NCI-H345 (cell line): ENCODE measurements around the gene TCL1B.
"Not testable (repeated sequence)": the region's sequence is repeated elsewhere in the genome, so short reads cannot be mapped to it uniquely, and the experiment has no call there.

Source experiments
- DNase-seq: peaks from one replicate; lab custom pipeline; 2025; lab: John Stamatoyannopoulos, UW

The TCL1B gene

DNA sequence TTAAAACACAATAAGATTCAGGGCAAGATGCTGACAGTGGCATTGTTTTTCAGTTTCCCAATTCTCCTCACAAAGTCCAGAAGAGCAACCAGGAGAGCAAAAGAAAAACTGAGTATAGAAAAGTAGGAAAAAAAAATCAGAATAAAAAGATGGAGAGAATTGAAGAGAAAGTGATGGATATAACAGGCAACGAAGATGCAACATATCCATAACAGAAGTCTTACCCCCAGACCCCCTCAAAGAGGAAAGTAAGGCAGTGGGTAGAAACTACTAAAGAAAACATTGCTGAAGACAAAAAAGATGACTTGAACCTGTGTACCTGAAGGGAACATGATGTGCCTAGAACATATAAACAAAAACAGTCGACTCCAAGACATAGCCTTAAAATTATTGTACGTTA is 17.1 kb downstream of the TCL1B start:
- DNase-seq, result no peak

DNA sequence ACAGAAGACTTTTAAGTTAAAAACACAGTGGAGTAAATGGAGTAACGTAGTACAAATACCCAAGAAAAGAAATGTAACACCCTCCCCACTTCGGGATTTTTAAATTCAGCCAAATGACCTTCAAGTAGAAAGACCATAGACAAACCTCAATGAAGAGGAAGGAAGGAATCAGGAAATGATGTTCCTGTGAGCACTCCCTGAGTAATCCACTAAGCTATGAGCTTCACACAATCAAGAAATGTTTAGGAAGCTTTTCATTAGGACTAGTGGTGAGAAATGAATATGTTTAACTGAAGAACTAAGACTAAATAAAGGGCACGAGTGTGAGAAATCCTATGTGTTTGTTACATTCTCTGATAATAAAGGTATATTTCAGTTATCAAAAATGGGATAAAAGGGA is 17.6 kb downstream of the TCL1B start:
- no peak for DNase-seq

DNA sequence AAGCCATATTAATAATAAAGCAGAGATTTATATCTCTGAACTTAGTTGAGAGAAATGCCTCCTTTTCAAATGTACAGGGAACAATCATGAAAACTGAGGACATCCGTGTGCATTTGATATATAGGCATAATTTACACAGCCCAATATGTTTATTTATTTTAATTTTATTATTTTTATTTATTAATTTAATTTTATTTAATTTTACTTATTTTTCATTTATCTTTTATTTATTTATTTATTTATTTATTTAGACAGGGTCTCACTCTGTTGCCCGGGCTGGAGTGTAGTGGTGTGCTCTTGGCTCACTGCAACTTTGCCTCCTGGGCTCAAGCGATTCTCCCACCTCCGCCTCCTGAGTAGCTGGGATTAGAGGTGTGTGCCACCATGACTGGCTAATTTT is 19.3 kb downstream of the TCL1B start:
- no peak for DNase-seq

DNA sequence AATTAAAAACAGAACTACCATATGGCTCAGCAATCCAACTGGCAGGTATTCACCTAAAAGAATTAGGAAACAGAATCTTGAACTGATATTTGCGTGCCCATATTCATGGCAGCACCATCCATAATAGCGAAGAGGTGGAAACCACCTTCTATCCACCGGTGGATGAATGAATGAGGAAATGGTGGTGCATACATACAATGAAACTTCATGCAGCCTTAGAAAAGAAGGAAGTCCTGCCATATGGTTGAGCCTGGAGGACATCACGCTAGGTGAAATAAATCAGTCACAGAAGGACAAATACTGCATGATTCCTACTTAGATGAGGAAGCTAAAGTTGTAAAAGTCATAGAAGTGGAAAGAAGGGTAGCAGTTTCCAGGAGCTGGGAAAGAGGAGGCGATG is 21.1 kb downstream of the TCL1B start:
- DNase-seq, result no peak

DNA sequence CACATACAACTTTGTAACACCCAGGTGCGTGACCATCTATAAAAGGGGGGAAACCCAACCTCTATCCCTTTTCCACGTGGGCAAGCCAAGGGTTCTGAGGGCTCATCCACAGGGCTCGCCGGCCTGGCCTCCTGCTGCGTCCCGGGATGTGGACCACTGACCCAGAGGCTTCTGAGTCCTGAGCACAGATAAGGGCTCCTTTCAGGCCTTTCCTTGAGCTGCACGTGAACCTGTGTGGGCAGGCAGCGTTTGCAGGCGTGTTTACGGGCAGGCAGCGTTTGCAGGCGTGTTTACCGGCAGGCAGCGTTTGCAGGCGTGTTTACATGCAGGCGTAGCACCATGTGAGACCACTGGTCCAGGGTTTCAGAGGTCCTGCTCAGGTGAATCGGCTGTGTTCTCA is 23.9 kb downstream of the TCL1B start:
- DNase-seq, result no peak

DNA sequence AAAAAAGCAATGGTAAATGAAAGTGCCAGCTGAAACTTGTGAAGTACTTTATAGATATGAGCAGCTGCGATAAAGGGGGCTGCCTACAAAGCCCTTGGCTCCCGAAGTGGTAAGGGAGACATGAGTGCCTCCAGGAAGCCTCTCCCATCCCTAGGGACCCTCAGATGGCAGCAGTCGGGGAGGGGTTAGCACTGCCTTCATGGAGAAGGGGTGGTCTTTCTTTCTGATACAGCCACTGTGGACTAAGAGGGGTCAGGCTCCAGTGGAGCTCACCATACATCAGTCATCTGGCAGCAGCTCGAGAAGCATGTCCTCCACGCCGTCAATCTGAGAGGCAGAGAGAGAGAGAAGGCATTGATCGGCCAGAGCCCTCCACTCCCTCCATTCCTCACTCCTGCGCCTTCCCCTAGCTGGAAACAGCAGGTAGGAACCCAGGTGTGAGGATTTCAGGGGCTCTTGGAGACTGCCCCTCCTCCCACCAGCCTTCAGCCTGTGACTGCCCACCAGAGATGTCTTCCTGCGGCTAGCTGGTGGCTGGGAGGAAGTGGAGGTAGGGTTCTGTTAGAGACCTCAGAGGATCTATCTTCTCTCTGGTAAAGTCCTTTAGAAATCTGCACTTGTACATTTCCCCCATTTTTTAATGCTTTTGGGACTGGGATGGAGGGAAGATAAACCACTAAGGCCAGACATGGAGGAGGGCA is 25.4 kb downstream of the TCL1B start:
- DNase-seq, result no peak

DNA sequence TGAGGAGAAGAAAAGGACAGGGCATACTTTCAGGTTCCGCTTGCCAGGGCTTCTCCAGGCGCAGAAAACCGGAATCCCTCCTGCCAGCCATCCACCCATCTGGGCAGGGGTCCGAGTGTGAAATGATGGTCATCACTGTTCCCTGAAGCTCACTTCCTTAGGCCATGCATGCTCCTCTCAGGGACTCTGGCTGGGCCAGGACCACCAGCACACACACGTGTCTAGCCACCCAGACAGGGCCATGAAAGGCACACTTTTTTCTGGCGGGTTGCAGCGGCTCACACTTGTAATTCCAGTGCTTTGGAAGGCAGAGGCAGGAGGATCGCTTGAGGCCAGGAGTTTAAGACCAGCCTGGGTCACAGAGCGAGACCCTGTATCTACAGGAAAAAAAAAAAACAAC is 26.2 kb downstream of the TCL1B start:
- no peak for DNase-seq

DNA sequence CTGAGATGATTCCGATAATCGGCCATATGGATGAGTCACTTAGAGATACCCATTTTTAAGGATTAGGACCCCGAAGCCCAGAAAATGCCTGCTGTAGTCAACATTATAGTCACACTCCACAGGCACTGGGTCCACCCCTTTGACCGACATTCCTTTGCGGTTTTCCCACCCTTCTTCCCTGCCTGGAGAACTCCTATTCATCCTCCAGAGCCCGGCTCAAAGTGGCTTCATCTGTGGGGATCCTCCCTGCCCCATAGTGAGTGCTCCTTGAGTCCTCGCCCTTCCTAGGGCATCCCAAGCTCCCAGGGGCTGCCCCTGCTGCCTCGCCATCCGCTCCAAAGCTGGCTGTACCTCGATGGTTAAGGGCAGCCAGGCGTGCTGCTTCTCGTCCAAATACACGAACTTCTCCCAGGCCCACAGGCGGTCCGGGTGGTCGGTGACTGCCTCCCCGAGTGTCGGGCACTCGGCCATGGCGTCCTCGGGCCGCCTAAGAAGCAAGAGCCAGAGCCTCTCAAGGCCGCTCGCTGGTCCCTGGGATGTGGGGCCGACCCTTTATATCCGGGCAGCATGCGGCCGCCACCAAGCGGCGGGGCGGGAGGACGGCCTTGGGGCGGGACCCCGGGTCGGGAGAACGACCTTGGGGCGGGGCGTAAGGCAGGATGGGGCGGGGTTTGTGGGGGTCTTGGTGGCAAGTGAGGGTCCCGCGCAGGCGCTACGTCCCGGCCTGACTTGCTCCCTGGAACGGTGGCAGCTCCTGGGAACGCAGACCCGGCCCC is 27.6 kb downstream of the TCL1B start, which contains the start of gene TCL1A:
TSS of gene TCL1A (minus strand) at position 530 of the 776 bp plus-strand sequence. CDS start at position 471, 59 bp downstream.
- no peak for DNase-seq

DNA sequence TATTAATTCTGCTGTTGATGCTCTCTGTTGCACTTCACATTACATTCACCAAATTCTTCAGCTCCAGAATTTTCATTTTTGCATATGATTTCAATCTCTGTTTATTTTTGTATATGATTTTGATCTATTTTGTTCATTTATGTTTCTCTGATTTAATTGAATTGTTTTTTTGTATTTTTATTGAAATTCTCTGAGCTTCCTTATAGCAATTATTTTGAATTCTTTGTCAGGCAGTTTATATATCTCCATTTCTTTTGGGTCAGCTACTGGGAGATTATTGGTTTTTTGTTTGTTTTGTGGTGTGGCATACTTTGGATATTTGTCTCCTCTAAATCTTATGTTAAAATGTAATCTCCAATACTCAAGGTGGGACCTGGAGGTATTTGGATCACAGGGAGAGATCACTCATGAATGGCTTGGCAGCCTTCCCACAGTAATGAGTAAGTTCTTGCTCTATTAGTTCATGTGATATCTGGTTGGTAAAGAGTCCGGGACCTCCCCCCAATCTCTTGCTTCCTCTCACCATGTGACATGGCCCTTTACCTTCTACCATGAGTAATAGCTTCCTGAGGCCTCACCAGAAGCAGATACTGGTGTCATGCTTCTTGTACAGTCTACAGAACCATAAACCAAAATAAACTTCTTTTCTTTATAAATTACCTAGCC is 36.4 kb downstream of the TCL1B start:
- DNase-seq, result no peak

DNA sequence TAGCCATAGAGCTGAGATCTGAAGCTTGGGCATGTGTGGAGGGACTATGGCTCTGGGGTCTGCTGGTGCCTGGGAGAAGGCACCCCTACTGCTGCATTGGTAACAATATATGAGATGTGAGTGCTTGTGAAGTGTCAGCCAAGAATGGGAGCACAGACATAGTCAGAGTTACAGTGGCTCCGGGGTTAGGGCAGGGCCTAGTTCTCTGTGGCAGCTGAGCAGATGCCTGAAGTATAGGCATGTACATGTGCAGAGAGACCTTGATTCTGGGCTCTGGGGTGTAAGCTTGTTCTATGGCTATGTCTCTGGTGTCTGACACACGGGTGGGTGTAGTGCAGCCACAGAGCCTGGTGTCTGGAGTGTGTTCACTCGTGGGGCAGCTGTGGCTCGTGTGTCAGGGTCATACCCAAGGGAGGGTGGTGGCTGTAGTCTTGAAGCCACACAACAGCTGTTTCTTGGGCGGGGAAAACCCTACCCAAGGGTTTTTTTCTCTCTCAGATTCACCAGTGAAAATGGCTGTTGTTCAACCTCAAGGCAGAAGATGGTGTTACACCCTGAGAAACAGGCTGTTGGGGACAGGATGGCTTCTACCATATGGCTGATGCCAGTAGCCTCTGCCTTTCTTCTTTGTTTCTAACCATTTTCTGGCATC is 39.6 kb downstream of the TCL1B start:
- DNase-seq, result no peak

DNA sequence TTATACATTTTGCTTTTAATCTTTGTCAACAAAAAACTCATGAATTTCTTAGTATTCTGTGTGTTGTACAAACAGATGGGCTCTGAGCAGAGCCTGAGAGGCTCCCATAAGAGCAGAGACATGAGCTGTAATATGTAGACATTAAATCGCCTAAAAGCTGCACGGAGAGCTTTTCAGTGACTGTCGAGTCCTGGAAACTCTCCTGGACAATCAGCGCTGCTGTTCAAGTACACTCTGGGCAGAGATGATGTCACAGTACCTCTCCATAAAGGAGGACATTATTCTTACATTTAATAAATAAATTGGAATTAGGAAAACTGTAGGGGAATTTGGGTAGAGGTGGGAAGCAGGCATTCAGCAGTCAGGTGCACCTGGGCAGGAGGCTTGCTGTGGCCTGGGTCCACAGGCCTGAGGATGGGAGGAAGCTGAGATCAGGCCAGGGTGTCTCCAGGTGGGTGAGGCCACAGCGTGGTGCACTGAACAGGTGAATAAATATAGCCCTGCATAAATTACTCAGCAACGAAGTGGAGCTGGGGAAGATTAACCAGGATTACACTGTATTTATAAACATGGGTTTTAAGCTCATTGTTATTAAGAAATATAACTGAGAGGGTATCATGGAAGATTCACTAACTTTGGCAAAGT is 41.0 kb downstream of the TCL1B start:
- peak; percentile 77 for DNase-seq

DNA sequence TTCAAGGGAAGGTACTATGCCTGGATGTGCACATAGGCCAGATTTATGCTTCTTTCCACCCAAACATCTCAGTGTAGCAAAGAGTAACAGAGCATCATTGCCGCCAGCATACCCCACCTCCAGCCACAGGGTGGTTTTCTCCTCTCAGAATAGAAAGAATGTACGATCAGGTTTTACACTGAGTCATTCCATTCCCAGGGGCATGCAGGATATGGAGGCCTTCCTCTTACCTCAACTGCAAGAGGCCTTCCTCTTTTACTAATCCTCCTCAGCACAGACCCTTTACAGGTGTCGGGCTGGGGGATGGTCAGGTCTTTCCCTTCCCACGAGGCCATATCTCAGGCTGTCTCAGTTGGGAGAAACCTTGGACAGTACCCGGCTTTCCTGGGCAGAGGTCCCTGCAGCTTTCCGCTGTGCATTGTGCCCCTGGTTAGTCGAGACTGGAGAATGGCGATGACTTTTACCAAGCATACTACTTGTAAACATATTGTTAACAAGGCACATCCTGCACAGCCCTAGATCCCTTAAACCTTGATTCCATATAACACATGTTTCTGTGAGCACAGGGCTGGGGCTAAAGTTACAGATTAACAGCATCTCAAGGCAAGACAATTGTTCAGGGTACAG is 43.3 kb downstream of the TCL1B start:
- not testable (repeated sequence) for DNase-seq

DNA sequence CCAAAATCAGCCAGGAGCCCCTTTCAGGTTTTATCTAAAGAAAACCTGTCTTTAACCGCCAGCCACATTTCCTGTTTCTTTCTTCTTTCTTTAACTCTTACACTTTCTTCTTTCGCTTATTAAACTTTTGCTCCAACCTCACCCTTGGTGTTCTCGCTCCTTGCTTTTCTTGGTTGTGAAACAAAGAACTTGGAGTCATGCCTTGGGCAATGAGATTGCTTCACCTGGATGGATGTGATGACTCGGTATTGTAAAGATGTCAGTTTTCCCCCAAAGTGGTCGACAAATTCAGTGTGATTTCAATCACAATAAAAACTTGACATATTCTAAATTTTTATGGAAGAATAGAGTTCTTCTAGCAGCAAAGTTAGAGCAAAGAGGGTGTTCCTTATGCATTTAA is 43.9 kb downstream of the TCL1B start:
- no peak for DNase-seq

DNA sequence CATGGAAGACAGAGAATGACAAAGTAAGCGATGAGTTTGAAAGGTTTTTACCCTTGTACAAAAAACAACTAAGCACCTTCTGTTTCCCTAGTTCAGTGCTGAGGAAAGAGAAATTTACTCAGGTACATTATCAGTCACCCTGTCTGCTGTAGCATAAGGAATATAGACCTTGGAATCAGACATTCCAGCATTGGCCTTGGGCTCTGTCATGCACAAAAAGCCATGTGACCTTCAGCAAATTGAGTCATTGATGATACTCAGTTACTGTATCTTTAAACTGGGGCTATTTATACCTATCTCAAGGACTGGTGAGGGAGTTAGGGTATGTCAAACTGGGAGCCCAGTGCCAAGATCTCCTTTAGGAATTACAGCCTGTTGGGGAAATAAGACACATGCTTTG is 47.0 kb downstream of the TCL1B start:
- DNase-seq, result no peak

DNA sequence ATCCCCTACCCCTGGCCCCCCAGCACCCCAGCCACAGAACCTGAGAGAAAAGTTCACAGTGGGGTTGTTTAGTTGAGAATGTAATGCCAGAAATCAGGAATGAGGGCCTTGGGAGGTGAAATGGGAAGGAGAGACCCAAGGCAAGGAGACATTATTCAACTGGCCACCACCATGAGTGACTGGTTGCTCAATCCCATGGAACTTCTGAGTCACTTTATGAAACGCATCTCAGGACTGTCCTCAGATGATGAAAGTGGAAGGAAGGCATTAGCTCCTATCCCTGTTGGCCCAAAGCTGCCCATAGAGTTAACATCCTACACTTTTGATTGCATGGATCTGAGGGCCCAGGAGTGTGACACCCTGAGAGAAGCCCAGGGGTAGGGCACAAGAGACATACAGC is 53.1 kb downstream of the TCL1B start:
- DNase-seq, result no peak

DNA sequence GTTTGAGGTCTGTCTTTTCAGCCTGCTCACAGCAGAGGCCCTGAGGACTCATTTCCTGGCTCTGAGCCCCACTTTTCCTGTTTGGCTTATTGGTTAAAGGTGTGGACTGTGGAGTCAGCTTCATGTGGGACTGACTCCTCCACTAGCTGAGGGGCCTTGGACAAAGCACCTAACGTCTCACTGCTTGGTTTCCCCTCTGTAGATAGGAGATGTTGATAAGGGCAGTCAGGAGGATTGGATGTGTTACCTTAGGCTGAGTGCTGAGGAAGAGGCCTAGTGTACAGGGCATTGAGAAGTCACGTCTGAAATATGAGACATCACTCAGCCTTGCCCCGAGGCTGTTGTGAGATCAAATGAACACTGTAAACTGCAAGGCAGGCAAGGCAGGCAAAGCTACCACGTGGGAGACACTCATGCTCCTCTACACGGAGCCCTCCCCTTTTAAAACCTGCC is 54.8 kb downstream of the TCL1B start:
- peak; percentile 95 for DNase-seq

DNA sequence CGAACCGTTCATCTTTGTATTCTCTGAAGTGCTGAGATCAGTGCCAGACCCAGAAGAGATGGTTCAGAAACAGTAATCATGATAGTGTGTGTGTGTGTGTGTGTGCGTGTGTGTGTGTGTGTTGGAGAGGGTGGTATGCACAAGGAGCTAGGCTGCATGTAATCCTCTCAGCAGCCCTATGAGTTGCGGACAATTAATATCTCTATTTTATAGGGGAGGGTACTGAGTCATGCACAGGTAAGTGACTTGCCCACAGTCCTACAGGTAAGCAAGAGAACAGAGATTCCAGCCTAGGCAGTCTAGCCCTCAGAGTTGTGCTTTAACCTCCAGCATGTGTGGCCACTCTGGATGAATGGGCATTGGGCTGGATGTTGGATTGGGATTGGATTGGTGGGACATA is 55.6 kb downstream of the TCL1B start:
- no peak for DNase-seq
